ENCODE measurements around the gene CDH9.

CDH9 gene

DNA sequence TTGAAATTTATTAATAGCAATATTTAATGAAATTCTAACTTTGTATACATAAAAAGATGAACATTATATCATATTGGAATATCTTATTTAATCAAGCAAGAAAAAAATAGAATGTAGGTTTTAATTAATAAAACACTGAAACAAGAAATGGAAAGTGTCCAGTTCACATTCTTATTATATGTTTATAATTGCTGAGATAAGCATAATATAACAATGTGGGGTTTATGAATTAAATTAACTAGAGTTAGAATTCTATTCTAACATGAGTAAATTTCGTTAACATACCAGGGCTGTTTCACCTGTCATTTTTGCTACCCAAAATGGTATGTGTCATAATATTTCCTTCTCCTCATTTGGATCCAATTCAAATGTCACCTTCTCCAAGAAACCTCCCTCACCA, 12.3 kb downstream of the CDH9 start:
- Histone ChIP-seq H3K36me3 (no peaks in the 10 kb centered on the region), H3K4me3 (no peak overlapping the region), H3K27ac (no peak overlapping the region), H3K27me3 (no peaks in the 10 kb centered on the region), H3K9me3 (replicated peaks in 1 of 11) (no peaks in the 10 kb centered on the region), H3K9ac (no peak overlapping the region), H3K4me2 (no peak overlapping the region), H3K4me1 (peaks cover 0 to 8% (median 0%) of the 10 kb centered on the region in 10 experiments; a peak in 3 of 20 replicates), H4K20me1 (no peaks in the 10 kb centered on the region)
- TF ChIP-seq Cebpa-rat (IDR thresholded peaks at IDR 0.05): no peak

- no peak overlapping the region for H3K4me3 ChIP-seq
- peaks cover 0 to 8% (median 0%) of the 10 kb centered on the region in 10 experiments; a peak in 3 of 20 replicates for H3K4me1 ChIP-seq
- H3K27me3 ChIP-seq: no peaks in the 10 kb centered on the region
- no peak for TF ChIP-seq Cebpa-rat (IDR thresholded peaks at IDR 0.05)
- no peaks in the 10 kb centered on the region for H3K9me3 ChIP-seq (replicated peaks in 1 of 11)
- H3K9ac ChIP-seq: no peak overlapping the region
- H3K36me3 ChIP-seq: no peaks in the 10 kb centered on the region
- H4K20me1 ChIP-seq: no peaks in the 10 kb centered on the region
- no peak overlapping the region for H3K4me2 ChIP-seq
- no peak overlapping the region for H3K27ac ChIP-seq
Measured at GRCh38 chr5:27021471-27021870, 16.9 kb downstream of the CDH9 start.

DNA sequence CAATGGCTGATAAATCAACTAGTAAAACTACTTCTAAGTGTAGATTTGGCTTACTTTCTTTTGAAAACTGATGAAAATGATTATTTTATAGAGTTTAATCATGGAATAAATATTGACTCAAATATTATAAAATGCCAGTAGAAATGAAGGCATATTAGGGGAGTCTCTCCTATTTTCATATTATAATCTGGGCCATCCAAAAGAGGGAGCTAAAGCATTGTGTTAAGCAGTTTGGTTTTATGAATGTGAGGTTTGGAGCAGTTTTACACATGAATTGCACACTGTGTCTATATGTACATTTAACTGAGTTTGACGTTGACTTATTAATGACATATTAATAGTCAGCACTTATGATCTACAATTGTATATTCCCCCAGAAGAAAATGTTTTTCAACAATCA, 17.4 kb downstream of the CDH9 start:
- no peak for TF ChIP-seq Cebpa-rat (IDR thresholded peaks at IDR 0.05)

GRCh38 chr5:27015758-27016157, 22.6 kb downstream of the CDH9 start:
- H3K9ac ChIP-seq: no peak overlapping the region
- TF ChIP-seq Cebpa-rat (IDR thresholded peaks at IDR 0.05): no peak
- H3K9me3 ChIP-seq (replicated peaks in 1 of 11): no peaks in the 10 kb centered on the region
- no peak overlapping the region for H3K4me3 ChIP-seq
- no peak overlapping the region for H3K27ac ChIP-seq
- H3K4me1 ChIP-seq: no peaks in the 10 kb centered on the region
- H3K4me2 ChIP-seq: no peak overlapping the region
- no peaks in the 10 kb centered on the region for H3K27me3 ChIP-seq
- no peaks in the 10 kb centered on the region for H3K36me3 ChIP-seq
- H4K20me1 ChIP-seq: no peaks in the 10 kb centered on the region

More for the DNA sequence above, 17.4 kb downstream of the CDH9 start:
- H3K4me1 ChIP-seq: peaks cover 0 to 8% (median 0%) of the 10 kb centered on the region in 10 experiments; a peak in 3 of 20 replicates
- H3K9ac ChIP-seq: no peak overlapping the region
- no peaks in the 10 kb centered on the region for H3K27me3 ChIP-seq
- no peak overlapping the region for H3K4me2 ChIP-seq
- H4K20me1 ChIP-seq: no peaks in the 10 kb centered on the region
- no peaks in the 10 kb centered on the region for H3K9me3 ChIP-seq (replicated peaks in 1 of 11)
- H3K36me3 ChIP-seq: no peaks in the 10 kb centered on the region
- H3K4me3 ChIP-seq: no peak overlapping the region
- H3K27ac ChIP-seq: no peak overlapping the region

GRCh38 chr5:27011274-27011673, 27.1 kb downstream of the CDH9 start:
- no peaks in the 10 kb centered on the region for H3K9me3 ChIP-seq (replicated peaks in 1 of 11)
- no peak for TF ChIP-seq Cebpa-rat (IDR thresholded peaks at IDR 0.05)
- H3K4me1 ChIP-seq: no peaks in the 10 kb centered on the region
- H3K9ac ChIP-seq: no peak overlapping the region
- no peak overlapping the region for H3K4me3 ChIP-seq
- H4K20me1 ChIP-seq: no peaks in the 10 kb centered on the region
- no peak overlapping the region for H3K27ac ChIP-seq
- no peaks in the 10 kb centered on the region for H3K27me3 ChIP-seq
- H3K36me3 ChIP-seq: no peaks in the 10 kb centered on the region
- no peak overlapping the region for H3K4me2 ChIP-seq

GRCh38 chr5:27010646-27011045, 27.7 kb downstream of the CDH9 start:
- H3K9me3 ChIP-seq (replicated peaks in 1 of 11): no peaks in the 10 kb centered on the region
- no peak overlapping the region for H3K9ac ChIP-seq
- H3K4me2 ChIP-seq: no peak overlapping the region
- no peaks in the 10 kb centered on the region for H3K36me3 ChIP-seq
- no peaks in the 10 kb centered on the region for H3K4me1 ChIP-seq
- no peaks in the 10 kb centered on the region for H4K20me1 ChIP-seq
- no peaks in the 10 kb centered on the region for H3K27me3 ChIP-seq
- TF ChIP-seq Cebpa-rat (IDR thresholded peaks at IDR 0.05): no peak
- H3K27ac ChIP-seq: no peak overlapping the region
- H3K4me3 ChIP-seq: no peak overlapping the region

- Histone ChIP-seq H4K20me1 (no peaks in the 10 kb centered on the region), H3K4me1 (no peaks in the 10 kb centered on the region), H3K4me2 (no peak overlapping the region), H3K4me3 (no peak overlapping the region), H3K27ac (no peak overlapping the region), H3K9ac (no peak overlapping the region), H3K36me3 (no peaks in the 10 kb centered on the region), H3K27me3 (no peaks in the 10 kb centered on the region), H3K9me3 (replicated peaks in 1 of 11) (no peaks in the 10 kb centered on the region)
- no peak for TF ChIP-seq Cebpa-rat (IDR thresholded peaks at IDR 0.05)
Measured at GRCh38 chr5:27009540-27009915, 28.9 kb downstream of the CDH9 start.

DNA sequence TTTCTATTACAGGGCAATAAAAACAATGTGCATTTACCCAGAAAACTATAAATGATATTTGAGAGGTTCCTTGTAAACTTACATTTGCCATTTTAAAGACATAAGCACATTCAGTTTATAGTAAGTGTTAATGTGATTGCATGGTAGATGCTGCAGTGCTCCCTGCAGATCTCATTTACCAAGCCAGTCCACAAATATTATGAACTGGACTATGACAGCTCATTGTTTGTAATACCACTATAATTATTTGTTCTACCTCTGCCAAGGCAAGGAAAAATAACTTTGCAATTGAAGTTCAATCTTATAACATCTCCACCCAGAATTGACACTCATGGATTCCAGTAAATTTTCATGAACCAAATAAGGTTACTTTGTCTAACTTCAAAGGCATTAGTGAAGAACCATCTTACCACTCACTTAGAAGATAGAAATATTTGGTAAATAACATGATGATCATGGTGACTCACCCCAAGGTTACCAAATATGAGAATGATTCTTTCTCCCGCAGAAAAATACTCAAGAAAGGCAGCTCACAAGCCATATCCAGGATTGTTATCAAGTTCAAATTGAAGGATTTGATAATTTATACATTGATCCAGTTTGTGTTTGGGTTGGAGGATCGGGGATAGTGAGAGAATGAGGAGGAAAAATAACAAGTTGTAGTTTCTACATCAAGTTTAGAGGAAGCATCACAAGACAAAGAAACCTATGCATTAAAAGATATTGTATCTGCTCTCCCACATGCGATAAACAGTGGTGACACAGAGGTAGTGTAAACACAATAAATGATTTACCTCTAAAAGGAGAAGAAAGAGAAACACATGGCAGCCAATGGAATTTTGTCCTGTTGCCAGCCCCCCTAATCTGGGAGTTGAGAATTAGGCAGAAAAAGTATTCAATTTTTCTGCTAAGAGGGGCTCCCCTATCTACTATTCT, 29.5 kb downstream of the CDH9 start:
- no peaks in the 10 kb centered on the region for H3K36me3 ChIP-seq
- no peak overlapping the region for H3K4me3 ChIP-seq
- no peaks in the 10 kb centered on the region for H3K4me1 ChIP-seq
- no peaks in the 10 kb centered on the region for H4K20me1 ChIP-seq
- no peaks in the 10 kb centered on the region for H3K27me3 ChIP-seq
- H3K9me3 ChIP-seq (replicated peaks in 1 of 11): no peaks in the 10 kb centered on the region
- no peak overlapping the region for H3K9ac ChIP-seq
- H3K27ac ChIP-seq: no peak overlapping the region
- no peak overlapping the region for H3K4me2 ChIP-seq
- TF ChIP-seq Cebpa-rat (IDR thresholded peaks at IDR 0.05): no peak

GRCh38 chr5:27007121-27007520, 31.3 kb downstream of the CDH9 start:
- H3K27ac ChIP-seq: no peak overlapping the region
- no peak overlapping the region for H3K4me2 ChIP-seq
- H3K4me1 ChIP-seq: no peaks in the 10 kb centered on the region
- no peak overlapping the region for H3K9ac ChIP-seq
- no peaks in the 10 kb centered on the region for H3K36me3 ChIP-seq
- no peak overlapping the region for H3K4me3 ChIP-seq
- H3K9me3 ChIP-seq (replicated peaks in 1 of 11): no peaks in the 10 kb centered on the region
- no peaks in the 10 kb centered on the region for H3K27me3 ChIP-seq
- H4K20me1 ChIP-seq: no peaks in the 10 kb centered on the region
- no peak for TF ChIP-seq Cebpa-rat (IDR thresholded peaks at IDR 0.05)

DNA sequence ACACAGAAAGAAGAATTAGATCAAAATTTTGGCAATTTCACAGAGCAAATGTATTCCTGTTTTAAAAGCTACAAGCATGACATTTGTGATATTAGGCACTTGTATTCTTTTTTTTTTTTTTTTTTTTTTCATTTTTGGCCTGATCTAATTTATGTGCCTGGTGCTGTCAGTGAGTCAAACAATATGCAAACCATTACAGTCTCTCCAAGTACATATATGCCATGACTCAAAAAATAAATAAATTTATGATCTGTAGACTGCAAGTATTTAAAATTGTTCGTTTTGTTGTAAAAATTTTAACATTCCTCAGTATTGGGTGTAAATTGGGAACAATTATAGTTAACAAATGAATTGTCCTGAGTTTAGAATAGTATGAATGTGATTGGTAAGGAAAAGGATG, 51.4 kb downstream of the CDH9 start:
- H3K27me3 ChIP-seq: no peaks in the 10 kb centered on the region
- H3K4me1 ChIP-seq: no peaks in the 10 kb centered on the region
- H3K9me3 ChIP-seq (replicated peaks in 1 of 11): no peaks in the 10 kb centered on the region
- H3K36me3 ChIP-seq: no peaks in the 10 kb centered on the region
- no peak overlapping the region for H3K27ac ChIP-seq
- no peak overlapping the region for H3K4me2 ChIP-seq
- no peak for TF ChIP-seq Cebpa-rat (IDR thresholded peaks at IDR 0.05)
- H3K4me3 ChIP-seq: no peak overlapping the region
- no peak overlapping the region for H3K9ac ChIP-seq
- no peaks in the 10 kb centered on the region for H4K20me1 ChIP-seq
